Psoas muscle (tissue), 8 donors: ENCODE data around the gene MAFF. TPM values are rescaled to one million over a fixed set of nuclear protein-coding genes. Genes with fewer than 3 reads are reported as not detected.

Experiments
- ATAC-seq, 4 donors: fragments of 200-7000 bp; cut with Tn5 transposase; one replicate each; pipeline ENCODE4 v1.9.1; 2020; ENCODE audit warnings: moderate library complexity in 3 of 4, mild to moderate bottlenecking in 2 of 4
- DNase-seq, 2 donors: peaks; one replicate each; pipeline ENCODE4 v3.0.0-alpha.2; 2020
- H3K27ac ChIP-seq: fragments of 200-600 bp; one replicate; pipeline ENCODE4 v1.8.0; 2022
- H3K27me3 ChIP-seq, 3 donors: fragments of 200-600 bp in 1 of 3; one replicate each; pipeline versions ENCODE4 v1.6.1 to v1.8.0; 2013 to 2022; ENCODE audit warnings: low read length in 2 of 3, mild to moderate bottlenecking in 2 of 3, moderate library complexity in 1 of 3; ENCODE audit not compliant: insufficient read depth in 3 of 3
- H3K36me3 ChIP-seq, 2 donors: fragments of 200-600 bp in 1 of 2; one replicate each; pipeline versions ENCODE4 v1.6.1 to v1.8.0; 2013 to 2022; ENCODE audit warnings: low read depth in 1 of 2, mild to moderate bottlenecking in 1 of 2, moderate library complexity in 1 of 2; ENCODE audit not compliant: insufficient read depth in 1 of 2
- H3K4me1 ChIP-seq: fragments of 200-600 bp; one replicate; pipeline ENCODE4 v1.8.0; 2022
- H3K4me3 ChIP-seq: fragments of 200-600 bp; one replicate; pipeline ENCODE4 v1.8.0; 2022; ENCODE audit warnings: mild to moderate bottlenecking
- H3K9me3 ChIP-seq: fragments of 200-600 bp; one replicate; pipeline ENCODE4 v1.8.0; 2022
- WGBS, 3 donors: extraction: QIAGEN DNeasy Blood & Tissue Kit; methylation state at CpG; one replicate each; pipeline versions ENCODE4 v1.1.6 to v1.1.7; 2013; 5-methylcytosine and 5-hydroxymethylcytosine counted together
- intact Hi-C, 2 donors: fragments of 100-400 bp; cut with DNase I; formaldehyde crosslinking; loops; one replicate each; pipeline versions ENCODE4 v1.11.0 to v1.14.2; 2022
- polyA plus RNA-seq, 3 donors: library from polyadenylated mRNA; stranded (reverse); fragments of 200-250 nt; gene quantifications; one replicate each; pipeline ENCODE4 v1.2.3, GENCODE V29; 2013
- total RNA-seq, 4 donors: library from RNA; stranded (reverse); fragmentation: NEBNext Ultra II Directional in 2 of 4; extraction: Animal tissue kit (Norgen Biotek cat#: 25700) in 2 of 4; gene quantifications; one replicate each; pipeline versions ENCODE4 v1.2.1 to v1.2.4, GENCODE V29; 2021 to 2023
- TF ChIP-seq, protein P1 (sequence below): fragments of 200-600 bp; IDR thresholded peaks from one replicate; pipeline ENCODE4 v1.8.0; 2022; ENCODE audit warnings: antibody characterized with exemption
- donor health status: healthy with polysubstance abuse.
- donor health status: DM: no; HTN: no; CAD: no; lungs with moderate emphysema.
- donor health status: Bipolar disorder and iron deficiency.
- donor health status: healthy.
- donor health status: DM: yes; HTN: yes; CAD: no.
- donor health status: DM: no; HTN: no; CAD: no.
- donor health status: DM: no; HTN: no; CAD: no.
- donor health status: DM: yes; HTN: yes; CAD: no.

MAFF gene
- total and polyA plus RNA-seq, 7 donors, result 5.7 to 118 (median 28.1) TPM

DNA sequence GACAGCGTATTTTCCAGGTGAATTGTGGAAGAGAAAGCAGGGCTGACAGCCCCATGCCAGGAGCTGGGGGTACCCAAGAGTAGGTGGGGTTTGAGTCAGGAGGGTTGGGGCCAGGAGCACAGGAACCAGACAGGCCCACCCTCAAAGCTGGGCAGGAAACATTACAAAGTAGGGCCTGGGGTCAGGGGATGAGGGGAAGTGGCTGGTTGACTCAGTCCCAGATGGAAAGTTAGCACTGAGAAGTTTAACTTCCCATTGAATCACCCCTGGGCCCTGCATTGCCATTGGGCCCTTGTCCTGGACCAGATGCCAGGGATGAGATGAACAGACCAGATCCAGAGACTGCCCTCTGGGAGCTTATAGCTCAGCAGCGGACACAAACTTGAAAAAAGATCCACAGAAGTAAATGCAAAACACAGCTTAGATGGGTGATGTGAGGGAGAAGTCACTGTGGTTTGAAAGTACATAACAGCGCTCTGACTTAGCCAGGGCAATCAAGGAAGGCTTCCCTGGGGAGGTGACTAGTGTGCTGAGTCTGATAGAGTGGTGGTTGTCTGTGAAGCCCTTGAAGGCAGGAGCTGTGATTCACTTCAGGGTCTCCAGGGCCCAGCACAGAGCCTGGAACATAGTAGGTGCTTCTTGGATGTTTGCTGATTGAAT, 2.2 kb downstream of the MAFF start:
- peak overlapping the region; percentile 72 for H3K4me3 ChIP-seq
- ATAC-seq (no peak), DNase-seq (no peak)
- H3K4me1 ChIP-seq, result peaks cover 22% of the 10 kb centered on the region
- no peaks in the 10 kb centered on the region for H3K27me3 ChIP-seq
- WGBS, 3 donors, result 88 to 95% (median 95%) methylated on average over 3 of the region's 3 CpGs
- H3K9me3 ChIP-seq, result no peaks in the 10 kb centered on the region
- peaks cover 0 to 8% of the 10 kb centered on the region in 2 donors for H3K36me3 ChIP-seq
- TF ChIP-seq, protein P1, sequence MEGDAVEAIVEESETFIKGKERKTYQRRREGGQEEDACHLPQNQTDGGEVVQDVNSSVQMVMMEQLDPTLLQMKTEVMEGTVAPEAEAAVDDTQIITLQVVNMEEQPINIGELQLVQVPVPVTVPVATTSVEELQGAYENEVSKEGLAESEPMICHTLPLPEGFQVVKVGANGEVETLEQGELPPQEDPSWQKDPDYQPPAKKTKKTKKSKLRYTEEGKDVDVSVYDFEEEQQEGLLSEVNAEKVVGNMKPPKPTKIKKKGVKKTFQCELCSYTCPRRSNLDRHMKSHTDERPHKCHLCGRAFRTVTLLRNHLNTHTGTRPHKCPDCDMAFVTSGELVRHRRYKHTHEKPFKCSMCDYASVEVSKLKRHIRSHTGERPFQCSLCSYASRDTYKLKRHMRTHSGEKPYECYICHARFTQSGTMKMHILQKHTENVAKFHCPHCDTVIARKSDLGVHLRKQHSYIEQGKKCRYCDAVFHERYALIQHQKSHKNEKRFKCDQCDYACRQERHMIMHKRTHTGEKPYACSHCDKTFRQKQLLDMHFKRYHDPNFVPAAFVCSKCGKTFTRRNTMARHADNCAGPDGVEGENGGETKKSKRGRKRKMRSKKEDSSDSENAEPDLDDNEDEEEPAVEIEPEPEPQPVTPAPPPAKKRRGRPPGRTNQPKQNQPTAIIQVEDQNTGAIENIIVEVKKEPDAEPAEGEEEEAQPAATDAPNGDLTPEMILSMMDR, result no peak
- intact Hi-C loops, result loop anchor here (2.0 to 10.0 kb wide), 3 partner anchors 27 to 113 kb away; partner anchors contain the start of genes BAIAP2L2 (in 2 of the 2) and CSNK1E (in 1 of the 2)
- H3K27ac ChIP-seq, result peak overlapping the region; percentile 95

DNA sequence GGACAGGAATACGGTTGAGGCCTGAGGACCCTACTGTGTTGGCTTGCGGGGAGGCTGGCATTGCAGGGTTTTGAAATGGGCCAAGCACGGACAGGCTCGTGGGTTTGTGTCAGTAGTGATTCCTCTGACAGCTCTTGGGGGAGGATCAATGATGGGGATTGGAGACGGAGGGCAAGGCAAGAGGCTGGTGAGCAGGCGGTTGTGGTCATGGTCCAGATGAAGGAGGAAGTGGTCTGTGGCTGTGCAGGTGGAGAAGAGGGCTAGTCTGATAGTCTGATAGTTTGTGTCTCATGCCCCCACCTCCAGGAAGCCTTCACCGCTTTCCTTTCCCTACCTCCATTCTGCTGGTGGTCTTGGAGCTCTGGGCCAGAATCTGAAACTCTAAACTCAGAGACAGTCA, 3.0 kb downstream of the MAFF start:
- peak overlapping the region; percentile 72 for H3K4me3 ChIP-seq
- H3K9me3 ChIP-seq, result no peaks in the 10 kb centered on the region
- H3K36me3 ChIP-seq, result peaks cover 0 to 8% of the 10 kb centered on the region in 2 donors
- WGBS, 3 donors, result 77 to 86% (median 82%) methylated on average over 7 of the region's 7 CpGs
- H3K27ac ChIP-seq, result peak overlapping the region; percentile 95
- intact Hi-C loops, result loop anchor here (10.0 kb wide), 1 partner anchor 90 kb away; the partner anchor contains the start of gene BAIAP2L2 (in 2 of the 2)
- no peaks in the 10 kb centered on the region for H3K27me3 ChIP-seq
- no peak for DNase-seq
- TF ChIP-seq, protein P1, result no peak
- peaks cover 22% of the 10 kb centered on the region for H3K4me1 ChIP-seq
- ATAC-seq, result no peak

DNA sequence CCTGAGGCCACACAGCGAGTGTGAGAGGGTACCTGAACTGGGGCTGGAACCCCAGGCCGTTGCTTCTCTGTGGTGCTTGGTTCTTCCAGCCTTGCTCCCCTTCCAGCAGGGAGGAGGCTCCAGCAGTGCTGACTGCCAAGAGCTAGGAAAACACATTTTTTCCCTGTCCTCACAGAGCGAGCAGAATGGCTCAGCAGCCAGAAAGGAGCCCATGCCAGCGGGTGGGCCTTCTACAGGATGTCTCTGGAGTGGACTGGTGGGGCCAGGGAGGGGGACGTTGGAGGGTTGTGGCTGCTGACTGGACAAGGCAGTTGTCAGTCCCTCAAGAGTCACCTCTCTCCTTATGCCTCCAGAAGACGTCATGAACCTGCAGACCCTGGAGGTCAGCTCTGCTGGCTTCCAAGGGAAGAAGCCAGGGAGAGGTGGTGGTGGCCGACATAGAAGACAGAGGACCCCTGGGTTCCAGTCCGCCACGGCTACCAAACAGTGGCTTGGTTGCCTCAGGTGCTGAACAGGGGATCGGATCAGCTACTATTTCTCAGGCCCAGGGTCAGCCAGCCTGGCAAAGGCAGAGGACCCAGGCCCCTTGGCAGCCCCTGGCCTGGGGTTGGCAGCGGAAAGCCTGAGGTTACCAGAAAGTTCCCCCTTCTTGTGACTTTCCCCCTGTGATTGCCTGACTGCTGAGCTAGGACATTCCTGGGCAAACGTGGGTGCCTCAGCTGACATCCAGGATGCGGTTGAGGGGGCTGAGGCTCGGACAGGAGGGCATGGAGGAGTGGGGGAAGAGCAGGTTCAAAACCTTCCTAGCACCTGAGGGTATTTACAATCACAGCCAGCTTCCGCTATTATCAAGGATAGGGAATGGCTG, 3.7 kb downstream of the MAFF start:
- Histone ChIP-seq H3K4me3 (no peak overlapping the region), H3K27me3 (no peaks in the 10 kb centered on the region), H3K27ac (peak overlapping the region; percentile 44), H3K4me1 (peaks cover 22% of the 10 kb centered on the region), H3K36me3 (peaks cover 0 to 8% of the 10 kb centered on the region in 2 donors), H3K9me3 (no peaks in the 10 kb centered on the region)
- intact Hi-C loops, result loop anchor here (10.0 kb wide), 1 partner anchor 91 kb away; the partner anchor contains the start of gene BAIAP2L2 (in 2 of the 2)
- ATAC-seq (no peak), DNase-seq (peak; percentile 83 to 92)
- TF ChIP-seq, protein P1, result no peak
- WGBS, 3 donors, result 62 to 79% (median 69%) methylated on average over 15 of the region's 15 CpGs

DNA sequence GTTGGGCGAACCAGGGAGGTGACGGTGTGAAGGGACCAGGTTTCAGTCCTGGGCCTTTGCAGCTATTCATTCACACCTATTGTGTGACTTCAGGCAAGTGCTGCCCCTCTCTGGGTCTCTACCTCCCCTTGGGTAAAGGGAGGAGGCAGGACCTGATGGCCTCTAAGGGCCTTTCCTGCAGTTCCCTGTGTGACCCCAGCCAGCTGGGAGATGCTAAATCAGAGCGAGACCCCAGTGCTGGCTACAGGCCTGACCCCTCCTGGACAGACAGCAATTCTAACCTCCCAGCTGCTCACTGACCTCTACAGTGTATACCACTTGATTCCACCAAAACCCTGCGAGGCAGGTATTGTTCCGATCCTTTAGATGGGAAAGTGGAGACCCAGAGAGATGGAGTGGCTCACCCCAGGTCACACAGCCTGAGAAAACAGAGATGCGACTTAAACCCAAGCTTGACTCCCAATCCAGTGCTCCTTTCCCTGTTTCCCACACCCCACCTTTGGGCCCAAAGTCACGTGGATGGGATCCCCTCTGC, 6.2 kb downstream of the MAFF start:
- no peaks in the 10 kb centered on the region for H3K27me3 ChIP-seq
- H3K9me3 ChIP-seq, result no peaks in the 10 kb centered on the region
- H3K27ac ChIP-seq, result no peak overlapping the region
- no peak overlapping the region for H3K4me3 ChIP-seq
- DNase-seq (no peak), ATAC-seq (no peak)
- TF ChIP-seq, protein P1, result no peak
- H3K4me1 ChIP-seq, result peaks cover 22% of the 10 kb centered on the region
- intact Hi-C loops, result loop anchor here (10.0 kb wide), 1 partner anchor 93 kb away; the partner anchor contains the start of gene BAIAP2L2 (in 2 of the 2)
- H3K36me3 ChIP-seq, result peaks cover 0 to 8% of the 10 kb centered on the region in 2 donors
- 90 to 92% (median 91%) methylated on average over 7 of the region's 7 CpGs for WGBS, 3 donors
